HG03571 (cell line): Measurements from ENCODE around the gene MYO7A.

Source experiments
- ATAC-seq: cut with Tn5 transposase; IDR thresholded peaks from one replicate; pipeline ENCODE4 v1.9.1; 2021; ENCODE audit not compliant: unreplicated experiment

MYO7A gene

DNA sequence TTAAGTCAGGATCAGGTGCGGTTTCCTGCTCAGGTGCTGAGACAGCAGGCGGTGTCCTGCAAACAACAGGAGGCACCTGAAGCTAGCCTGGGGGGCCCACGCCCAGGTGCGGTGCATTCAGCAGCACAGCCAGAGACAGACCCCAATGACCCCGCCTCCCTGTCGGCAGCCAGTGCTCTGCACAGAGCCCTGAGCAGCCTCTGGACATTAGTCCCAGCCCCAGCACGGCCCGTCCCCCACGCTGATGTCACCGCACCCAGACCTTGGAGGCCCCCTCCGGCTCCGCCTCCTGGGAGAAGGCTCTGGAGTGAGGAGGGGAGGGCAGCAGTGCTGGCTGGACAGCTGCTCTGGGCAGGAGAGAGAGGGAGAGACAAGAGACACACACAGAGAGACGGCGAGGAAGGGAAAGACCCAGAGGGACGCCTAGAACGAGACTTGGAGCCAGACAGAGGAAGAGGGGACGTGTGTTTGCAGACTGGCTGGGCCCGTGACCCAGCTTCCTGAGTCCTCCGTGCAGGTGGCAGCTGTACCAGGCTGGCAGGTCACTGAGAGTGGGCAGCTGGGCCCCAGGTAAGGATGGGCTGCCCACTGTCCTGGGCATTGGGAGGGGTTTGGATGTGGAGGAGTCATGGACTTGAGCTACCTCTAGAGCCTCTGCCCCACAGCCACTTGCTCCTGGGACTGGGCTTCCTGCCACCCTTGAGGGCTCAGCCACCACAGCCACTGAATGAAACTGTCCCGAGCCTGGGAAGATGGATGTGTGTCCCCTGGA, at the start of gene MYO7A:
MYO7A (plus strand) TSS at position 327 of the 772 bp plus-strand sequence. CDS start 2,389 bp downstream, outside the sequence.
- ATAC-seq, result no peak

DNA sequence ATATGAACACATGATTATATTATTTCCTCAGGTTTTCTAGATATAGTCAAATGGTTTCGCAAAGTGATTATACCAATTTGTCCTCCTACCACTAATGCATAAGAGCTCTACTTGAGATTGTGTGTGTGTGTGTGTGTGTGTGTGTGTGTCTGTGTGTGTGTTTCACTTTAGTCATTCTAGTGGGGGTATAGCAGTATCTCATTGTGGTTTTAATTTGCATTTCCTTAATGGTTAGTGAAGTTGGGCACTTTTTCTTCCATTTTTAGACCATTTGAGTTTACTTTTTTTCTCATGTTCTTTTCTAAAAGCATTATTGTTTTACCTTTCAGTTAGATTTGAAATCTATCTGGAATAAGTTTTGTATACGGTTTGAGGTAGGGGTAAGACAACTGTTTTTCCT, 48.4 kb upstream of the MYO7A start:
- ATAC-seq, result no peak

DNA sequence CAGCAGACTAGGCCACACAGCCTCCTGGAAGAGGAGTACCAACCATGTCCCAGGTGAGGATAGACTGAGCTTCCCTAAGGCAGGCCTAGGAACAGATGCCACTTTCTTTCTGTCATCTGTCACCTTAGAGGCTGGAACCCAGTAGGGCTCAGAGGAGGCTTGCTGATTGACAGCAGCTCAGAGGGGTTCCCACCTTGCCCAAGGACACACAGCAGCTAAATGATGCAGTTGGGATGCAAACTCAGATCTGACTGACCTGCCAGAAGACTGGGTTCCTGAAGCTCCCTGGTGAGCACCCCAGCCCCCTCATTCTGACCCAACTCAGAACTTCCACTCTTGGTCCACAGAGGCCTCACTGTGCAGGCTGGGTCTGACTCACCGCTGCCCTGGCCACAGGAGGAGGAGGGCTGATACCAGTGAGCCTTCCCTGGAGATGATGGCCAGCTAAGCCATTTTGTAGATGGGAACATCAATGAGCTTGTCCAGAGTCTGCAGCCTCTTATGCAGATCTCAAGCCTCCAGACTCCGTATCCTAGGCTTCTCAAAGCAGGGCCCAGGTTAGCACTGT, 47.3 kb upstream of the MYO7A start:
- ATAC-seq, result no peak

DNA sequence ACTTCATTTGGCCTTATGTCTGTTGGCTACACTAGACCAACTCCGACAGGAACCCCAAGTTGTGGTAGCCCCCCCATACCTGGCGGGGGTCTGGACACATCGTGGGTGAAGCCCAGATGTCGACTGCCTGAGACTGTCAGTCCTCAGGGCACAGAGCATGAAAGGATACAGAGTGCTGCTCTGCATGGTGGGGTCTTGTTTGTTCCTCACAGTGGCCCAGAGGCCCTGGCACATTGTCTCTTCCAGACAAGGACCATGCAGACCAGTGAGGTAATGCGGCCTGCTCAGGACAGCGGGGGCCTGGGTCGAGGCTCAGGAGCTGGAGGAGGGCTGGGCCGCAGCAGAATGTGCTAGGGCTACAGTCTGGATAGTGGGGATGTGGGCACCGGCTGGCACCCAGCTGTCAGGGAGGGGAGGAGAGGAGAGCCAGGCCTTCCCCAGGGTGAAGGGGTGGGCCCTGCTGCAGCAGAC, 46.6 kb upstream of the MYO7A start:
- no peak for ATAC-seq

DNA sequence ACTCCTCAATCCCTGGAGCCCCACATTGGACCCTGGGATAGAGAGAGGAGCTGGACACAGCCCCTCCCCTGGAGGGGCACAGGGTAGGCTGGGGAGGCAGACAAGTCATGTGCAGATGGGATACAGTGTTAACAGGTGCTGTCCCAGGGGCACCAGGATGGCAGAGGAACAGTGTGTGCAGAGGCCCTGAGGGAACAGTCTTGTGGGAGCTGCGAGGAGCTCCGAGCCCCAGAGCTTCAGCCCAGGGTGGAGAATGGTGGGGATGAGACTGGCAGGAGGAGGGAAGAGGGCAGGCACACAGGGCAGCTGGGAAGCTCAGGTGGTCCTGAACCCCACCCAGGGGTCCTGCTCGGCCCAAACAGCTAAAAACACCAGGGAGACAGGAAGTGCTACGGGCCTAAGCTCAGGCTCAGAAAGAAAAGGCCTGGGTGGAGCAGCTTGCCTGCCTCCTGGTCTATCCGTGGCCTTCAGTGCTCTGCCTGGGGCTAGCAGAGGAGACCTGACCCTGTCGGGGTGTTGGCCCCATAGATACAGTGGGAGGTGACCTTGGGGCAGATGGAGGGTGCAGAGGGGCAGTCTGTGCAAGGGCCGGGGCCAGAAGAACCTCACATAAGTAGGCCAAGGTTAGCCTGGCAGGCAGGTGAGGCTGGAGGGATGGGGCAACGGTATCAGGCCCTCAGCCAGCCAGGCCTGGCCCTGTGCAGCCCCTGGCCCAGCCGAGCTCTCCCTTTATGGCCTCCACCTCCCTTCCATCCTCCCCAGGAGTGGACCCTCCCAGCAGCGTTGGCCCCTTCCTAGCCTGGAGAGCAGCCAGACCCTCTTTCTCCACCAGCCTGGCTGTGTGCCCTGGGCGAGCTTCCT, 45.8 kb upstream of the MYO7A start:
- ATAC-seq, result no peak

DNA sequence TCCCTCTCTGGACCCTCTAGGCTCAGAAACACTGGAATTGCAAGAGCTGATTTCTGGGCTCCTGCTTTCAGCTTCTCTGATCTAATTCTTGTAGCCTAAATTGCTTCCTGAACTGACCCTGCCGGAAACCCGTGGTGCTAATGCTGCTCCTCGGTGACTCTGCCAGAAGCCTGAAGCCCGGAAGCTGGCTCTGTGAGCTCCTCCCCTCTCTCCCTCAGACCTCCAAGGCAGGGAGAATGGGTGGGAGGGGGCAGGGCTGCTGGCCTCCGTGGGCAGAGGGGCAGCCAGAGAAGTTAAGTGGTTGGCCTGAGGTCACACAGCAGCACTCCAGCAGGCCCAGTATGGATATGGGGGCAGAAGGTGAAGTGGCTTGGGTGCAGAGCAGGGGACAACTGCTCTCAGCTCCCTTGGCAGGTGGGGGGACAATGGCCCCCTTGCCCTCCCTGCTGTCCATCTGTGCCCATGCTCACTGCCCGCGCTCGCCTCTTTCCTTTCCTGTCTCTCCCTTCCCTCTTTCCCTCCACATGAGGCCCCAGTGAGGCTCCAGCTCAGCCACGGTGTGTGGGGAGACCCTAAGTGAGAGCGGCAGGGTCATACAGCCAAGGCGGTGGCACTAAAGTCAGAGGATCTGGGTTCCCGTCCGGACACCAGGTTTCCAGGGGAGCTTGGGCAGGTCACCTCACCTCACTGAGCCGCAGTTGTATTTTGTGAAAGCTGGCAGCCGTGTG, 45.0 kb upstream of the MYO7A start:
- no peak for ATAC-seq

DNA sequence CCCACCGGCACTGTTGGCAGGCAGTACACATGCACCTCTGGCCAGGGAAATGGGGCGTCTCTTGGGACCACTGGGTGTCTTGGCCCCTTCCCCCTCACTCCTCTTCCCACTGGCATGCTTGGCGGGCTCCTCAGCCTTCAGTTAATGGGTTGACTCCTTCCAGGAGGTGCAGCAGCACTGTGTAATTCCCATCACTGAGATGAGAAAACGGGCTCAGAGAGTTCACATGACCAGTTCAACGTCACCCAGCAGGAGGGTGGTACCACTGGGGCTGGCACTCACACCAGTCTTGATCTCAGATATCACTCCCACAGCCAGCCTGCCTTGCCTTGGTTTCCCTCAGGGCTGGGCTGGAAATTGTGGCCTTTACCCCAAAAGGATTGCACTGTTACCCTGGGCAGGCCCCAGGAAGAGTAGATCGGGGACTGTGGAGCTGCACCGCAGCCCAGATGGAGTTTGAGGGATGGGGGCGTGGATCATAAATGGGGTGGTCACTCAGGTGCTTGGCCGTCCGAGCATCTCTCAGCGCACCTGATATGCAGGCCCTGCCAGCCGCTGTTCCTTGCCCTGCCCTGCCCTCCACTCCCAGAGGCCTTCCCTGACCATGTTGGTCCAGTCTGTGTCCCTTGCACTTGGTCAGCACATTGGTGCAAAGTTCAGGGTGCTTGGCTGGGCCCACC, 44.3 kb upstream of the MYO7A start:
- ATAC-seq, result no peak

DNA sequence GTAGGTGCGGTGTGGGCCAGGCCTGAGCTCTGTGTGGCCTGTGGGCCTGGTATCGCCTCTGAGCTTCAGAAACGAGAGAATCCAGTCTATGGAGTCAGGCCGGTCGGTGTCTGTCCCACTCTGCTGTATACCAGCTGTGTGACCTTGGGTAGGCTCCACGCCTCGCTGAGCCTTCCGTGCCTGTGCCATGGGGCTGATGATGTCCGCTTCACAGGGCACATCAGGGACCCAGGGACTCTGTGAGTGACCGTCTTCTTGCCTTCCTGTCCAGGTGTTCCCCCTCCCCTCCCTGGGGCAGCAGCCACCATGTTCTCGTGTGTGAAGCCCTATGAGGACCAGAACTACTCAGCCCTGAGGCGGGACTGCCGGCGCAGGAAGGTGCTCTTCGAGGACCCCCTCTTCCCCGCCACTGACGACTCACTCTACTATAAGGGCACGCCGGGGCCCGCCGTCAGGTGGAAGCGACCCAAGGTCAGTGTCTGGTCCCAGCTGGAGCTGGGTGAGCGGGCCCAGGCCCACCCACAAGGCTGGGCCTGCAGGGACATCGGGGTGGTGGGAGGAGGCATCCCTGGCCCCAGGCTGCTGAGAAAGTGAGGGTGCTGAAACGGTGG, 43.4 kb upstream of the MYO7A start:
- no peak for ATAC-seq

DNA sequence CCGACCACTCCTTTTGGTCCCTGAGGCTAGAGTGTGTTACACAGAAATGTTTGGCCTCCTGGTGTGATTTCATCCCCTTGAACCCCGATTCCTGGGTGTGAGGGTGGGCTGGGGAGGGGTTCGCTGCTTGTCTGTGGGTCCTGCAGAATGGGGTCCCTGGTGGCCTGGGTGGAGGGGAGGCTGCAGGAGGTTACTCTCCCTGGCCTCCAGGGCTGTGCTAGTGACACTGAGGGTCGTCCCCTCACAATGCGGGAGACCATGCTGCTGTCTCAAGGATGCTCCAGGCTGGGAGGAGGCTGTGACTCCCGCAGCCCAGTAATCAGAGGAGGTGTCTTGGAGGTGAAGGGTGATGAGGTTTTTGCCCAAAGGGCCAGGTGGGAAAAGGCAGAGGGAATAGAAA, 42.4 kb upstream of the MYO7A start:
- ATAC-seq, result no peak

DNA sequence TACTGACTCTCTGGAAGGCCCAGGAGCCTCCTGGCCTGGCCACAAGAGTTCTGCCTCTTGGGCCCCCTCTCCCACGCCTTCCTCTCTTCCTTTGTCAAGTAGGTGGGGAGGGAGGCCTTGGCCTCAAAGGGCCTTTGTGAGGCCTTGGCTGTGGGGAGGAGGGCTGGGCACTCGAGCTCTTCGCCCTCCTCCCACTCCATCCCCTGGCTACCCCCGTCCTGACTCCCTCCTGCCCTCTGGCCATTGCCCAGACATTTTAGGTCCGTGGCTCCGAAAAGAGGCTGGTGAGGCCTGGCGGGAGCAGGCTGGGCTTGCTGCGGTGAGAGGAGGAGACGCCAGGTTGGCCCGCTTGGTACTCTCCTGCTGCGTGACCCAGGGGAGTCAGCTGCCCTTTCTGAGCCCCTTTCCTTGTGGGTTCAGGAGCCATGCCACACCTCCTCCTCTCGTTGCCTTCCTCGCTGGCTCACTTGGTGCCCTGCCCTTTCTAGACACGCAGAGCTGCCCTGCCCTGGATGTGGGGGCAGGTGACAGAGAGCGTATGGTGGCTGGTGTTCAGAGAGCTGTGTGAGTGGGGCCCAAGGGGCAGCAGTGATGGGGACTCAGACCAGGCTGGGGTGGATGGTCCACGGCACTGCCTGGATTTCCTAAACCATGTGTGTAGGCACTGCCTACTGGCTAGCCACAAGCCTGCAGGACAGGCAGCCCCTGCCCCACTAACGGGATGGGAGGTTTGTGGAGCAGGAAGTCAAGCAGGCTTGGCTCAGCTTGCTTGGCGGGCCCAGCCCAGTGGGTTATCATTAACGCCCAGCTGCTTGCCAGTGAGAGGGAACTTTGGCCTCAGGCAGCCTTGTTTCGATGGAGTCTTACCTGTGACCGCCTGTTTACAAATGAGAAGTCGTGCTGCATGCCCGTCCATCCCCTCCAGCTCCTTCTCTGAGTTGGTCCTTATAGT, 41.2 kb upstream of the MYO7A start:
- ATAC-seq, result no peak

DNA sequence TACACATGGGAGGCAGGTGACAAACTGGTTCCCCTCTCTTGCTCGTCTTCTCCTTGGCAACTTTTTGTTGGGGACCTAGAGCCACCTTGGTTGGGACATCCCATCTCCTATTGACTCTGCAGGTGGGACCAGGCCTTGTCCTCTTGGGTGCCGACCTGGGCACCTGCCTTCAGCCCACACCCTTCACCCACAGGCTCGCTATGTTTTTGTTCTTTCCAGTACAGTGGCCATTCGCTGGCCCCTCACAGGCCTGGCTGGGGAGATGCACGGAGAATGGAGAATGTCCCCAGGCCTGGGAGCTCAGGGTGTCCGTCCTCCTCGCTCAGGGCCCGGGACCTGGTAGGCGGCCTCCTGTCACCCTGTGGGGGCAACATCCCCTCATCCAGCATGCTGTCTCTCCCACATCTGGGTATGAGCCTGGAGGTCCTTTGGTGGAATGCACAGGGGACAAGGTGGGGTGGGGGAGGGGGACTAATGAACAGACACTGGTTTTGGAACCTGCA, 40.3 kb upstream of the MYO7A start:
- no peak for ATAC-seq

DNA sequence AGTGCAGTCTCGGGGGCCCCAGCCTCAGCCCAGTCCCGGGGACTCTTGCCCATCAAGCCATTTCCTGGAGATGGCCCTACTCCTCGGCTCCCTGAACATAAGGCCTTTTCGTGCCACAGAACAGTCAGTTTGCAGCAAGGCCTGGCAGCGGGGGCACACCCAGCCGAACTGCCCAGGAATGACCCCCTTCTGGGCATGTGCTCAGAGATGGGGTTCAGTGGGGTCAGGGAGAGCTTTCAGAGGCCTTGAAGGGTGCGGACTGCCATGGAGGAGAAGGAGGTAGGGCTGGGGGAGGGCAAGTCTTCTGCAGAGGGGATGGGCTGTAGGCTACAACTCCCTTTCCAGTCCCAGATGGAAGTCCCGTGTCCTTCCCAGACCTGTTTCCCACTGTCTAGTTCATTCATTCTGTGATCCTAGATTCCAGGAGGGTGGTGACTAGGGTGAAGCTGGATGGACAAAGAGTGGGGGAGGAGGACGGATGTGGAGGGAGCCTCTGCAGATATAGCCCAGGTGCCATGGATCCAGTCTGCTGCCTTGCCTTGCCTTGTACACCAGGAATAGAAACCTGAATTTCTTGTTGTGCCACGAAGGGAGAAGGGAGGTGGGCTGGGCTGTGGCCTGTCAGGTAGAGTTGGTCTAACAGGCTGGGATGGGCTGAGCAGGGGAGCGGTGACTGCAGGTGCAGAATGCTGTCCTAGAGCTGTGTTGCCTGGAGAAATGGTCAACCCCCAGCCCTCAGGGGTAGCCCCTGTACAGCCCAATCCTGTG, 39.6 kb upstream of the MYO7A start:
- ATAC-seq, result no peak

DNA sequence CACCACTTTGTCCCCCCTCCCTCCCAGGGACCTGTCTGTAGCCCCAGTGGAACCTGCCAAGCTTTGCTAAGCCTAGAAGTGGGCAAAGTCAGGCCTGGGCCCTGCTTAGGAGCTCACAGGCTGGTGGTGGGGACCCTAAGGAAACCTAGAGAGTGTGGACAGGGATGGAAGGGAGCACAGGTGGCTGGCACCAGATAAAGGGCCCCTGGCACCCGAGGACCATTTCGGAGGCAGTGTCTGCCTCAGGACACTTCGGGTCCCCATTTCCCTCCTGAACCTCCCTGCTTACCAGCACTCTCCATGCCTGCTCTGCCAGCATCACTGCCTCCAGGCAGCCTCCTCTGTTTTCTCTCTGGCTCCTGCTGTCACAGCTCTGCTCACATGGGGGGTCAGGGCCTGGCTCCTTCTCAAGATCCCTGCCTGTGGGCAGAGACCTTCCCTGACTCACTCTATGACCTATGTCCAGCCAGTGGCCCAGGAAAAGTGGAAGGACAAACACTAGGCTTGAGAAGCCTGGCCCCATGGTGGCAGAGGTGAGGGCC, 39.0 kb upstream of the MYO7A start:
- no peak for ATAC-seq

DNA sequence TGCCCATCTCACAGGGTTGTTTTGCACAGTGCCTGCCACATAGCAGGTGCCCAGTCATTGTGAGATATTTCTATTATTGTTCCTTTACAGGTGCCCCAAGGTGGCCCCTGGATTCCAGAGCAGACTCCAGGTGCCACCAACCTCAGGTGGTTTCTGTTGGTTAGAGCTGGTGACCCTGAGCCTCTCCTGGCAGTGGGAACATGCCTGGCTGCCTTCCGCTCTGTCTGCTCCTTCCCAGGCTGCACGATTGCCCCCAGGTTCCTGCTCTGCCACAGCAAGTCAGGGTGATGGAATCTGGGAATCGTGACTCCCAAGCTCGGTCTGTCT, 38.0 kb upstream of the MYO7A start:
- no peak for ATAC-seq

DNA sequence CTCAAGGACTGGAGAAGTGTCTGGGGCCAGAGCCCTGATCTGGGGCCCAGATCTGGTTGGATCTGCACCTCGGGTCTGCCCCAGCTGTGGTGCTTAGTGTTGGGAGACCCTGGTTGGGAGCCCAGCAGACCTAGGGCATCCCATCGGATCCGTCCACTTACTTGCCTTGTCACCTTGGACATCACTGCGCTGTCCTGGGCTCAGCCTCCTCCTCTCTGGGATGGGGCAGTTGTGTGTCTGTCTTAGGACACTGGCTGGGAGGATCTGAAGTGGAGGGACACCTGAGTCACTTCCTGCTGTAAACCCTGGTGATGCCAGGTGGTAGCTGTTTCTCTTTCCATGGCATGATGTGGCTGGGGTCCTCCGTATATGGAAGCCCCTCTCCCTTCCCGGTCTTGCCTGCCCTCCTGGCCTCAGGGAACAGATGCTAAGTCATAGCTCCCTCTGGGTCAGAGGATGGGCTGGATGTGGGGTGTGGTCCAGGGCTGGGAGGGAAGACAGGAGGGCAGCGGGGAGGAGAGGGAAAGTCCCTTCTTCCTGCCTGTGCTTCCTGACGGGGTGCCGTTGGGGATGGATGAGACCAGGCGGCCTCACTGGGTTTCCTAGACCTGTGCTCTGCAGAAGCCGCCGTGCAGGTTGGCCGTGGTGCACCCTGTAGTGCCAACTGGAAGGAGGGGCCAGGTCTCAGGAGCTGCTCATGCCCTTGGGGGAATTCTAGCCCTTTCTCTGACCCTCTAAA, 37.5 kb upstream of the MYO7A start:
- no peak for ATAC-seq

DNA sequence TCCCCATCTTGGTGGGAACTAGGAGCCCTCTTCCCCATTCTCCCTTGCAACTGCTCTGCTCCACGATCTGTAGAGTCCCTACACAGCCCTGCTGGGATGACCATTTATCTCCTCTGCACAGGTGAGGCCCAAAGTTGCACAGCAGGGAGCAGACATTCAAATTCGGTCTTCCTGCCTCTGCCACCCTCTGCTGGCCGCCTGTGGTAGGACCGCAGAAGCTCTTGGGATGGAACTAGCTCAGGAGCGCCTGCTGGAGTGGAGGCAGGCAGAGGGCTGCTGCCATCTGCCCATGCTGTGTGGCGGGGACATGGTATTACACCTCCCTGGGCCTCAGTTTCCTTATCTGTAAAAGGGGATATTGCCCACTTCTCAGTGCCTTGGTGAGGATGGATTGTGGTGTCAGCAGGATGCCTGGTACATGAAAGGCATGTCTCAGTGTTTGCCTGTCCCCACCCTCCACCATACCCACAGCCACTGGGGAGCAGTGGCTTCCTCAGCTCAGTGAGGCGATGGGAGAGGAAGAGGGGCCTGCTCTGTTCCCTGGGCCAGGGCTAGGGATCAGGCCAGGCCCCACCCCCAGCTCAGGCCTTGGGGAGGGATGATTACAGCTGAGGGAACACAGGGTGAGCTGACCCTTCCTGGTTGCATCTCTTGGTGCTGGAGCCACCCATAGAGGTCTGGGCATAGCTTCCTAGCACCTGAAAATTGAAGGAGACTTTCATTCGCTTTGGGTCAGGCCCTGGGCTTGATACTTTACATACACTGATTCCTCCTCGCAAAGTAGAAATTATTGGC, 36.7 kb upstream of the MYO7A start:
- peak; percentile 84 for ATAC-seq
